PC-9 (cell line): ENCODE results near the gene CHST1.

Experiments
- CTCF ChIP-seq: fragments of 200-600 bp; sonication (generic); conservative IDR thresholded peaks from 2 replicates; pipeline ENCODE4 v1.6.1; 2017; ENCODE audit warnings: mixed run types, antibody characterized with exemption, mild to moderate bottlenecking, moderate library complexity
- EZH2 ChIP-seq: fragments of 200-600 bp; sonication (generic); IDR thresholded peaks from 2 replicates; pipeline ENCODE4 v1.8.0; 2017; ENCODE audit warnings: antibody characterized with exemption, low read depth

GRCh38 chr11:45661439-45662055 lies 3.9 kb downstream of the CHST1 start:
- TF ChIP-seq CTCF (no peak), EZH2 (no peak)
